HEK293T (cell line): Measurements from ENCODE around the gene LY9.

Experiments used
- ARNT ChIP-seq: fragments of 450-650 bp; IDR thresholded peaks from 2 replicates; pipeline ENCODE4 v1.6.1; 2017; ENCODE audit warnings: mild to moderate bottlenecking
- BHLHE40 ChIP-seq: fragments of 450-650 bp; IDR thresholded peaks from 2 replicates; pipeline ENCODE4 v1.6.1; 2016; ENCODE audit warnings: mild to moderate bottlenecking, moderate library complexity, borderline replicate concordance
- CTBP1 ChIP-seq: fragments of 450-650 bp; IDR thresholded peaks from 2 replicates; pipeline ENCODE4 v1.6.1; 2016; ENCODE audit warnings: borderline replicate concordance
- ELF4 ChIP-seq: fragments of 450-650 bp; IDR thresholded peaks from 2 replicates; pipeline ENCODE4 v1.6.1; 2017; ENCODE audit warnings: antibody characterized with exemption
- FOXA1 ChIP-seq: fragments of 450-650 bp; IDR thresholded peaks from 2 replicates; pipeline ENCODE4 v1.6.1; 2016; ENCODE audit warnings: mild to moderate bottlenecking
- FOXM1 ChIP-seq: fragments of 450-650 bp; IDR thresholded peaks from 2 replicates; pipeline ENCODE4 v1.6.1; 2017; ENCODE audit warnings: mild to moderate bottlenecking, borderline replicate concordance
- HDGF ChIP-seq: fragments of 450-650 bp; IDR thresholded peaks from 2 replicates; pipeline ENCODE4 v1.6.1; 2017; ENCODE audit warnings: antibody characterized with exemption, borderline replicate concordance
- L3MBTL2 ChIP-seq: fragments of 450-650 bp; conservative IDR thresholded peaks from 2 replicates; pipeline ENCODE4 v1.6.1; 2016; ENCODE audit warnings: mild to moderate bottlenecking
- LEF1 ChIP-seq: fragments of 450-650 bp; IDR thresholded peaks from 2 replicates; pipeline ENCODE4 v1.6.1; 2017; ENCODE audit warnings: mild to moderate bottlenecking, borderline replicate concordance
- SP1 ChIP-seq: fragments of 450-650 bp; IDR thresholded peaks from 2 replicates; pipeline ENCODE4 v1.6.1; 2017
- SUZ12 ChIP-seq: fragments of 450-650 bp; IDR thresholded peaks from 2 replicates; pipeline ENCODE4 v1.6.1; 2016; ENCODE audit warnings: mild to moderate bottlenecking
- TARDBP ChIP-seq: fragments of 450-650 bp; IDR thresholded peaks from 2 replicates; pipeline ENCODE4 v1.6.1; 2016
- ZNF384 ChIP-seq: fragments of 450-650 bp; IDR thresholded peaks from 2 replicates; pipeline ENCODE4 v1.6.1; 2016
- TF ChIP-seq, protein P1 (sequence below): fragments of 450-650 bp; IDR thresholded peaks from 2 replicates; pipeline ENCODE4 v1.6.1; 2016

DNA sequence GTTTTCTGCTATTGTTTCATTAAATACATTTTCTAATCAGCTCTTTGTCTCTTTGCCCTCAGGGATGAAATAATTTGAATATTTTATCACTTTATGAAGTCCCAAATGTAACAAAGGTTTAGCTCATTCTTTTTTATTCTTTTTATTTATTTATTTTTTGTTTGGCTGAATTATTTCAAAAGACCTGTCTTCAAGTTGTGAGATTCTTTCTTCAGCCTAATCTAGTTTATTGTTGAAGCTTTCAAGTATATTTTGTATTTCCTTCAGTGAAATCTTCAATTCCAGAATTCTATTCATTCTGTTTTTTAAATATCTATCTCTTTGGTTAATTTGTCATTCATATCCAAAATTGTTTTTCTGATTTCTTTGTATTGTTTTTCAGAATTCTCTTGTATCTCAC, 10.8 kb downstream of the LY9 start:
- TF ChIP-seq ZNF384 (no peak), LEF1 (no peak), BHLHE40 (no peak), CTBP1 (no peak), TARDBP (no peak), ELF4 (no peak), SUZ12 (no peak), FOXM1 (no peak), SP1 (no peak), ARNT (no peak), FOXA1 (no peak), HDGF (no peak), L3MBTL2 (no peak)
- TF ChIP-seq, protein P1, sequence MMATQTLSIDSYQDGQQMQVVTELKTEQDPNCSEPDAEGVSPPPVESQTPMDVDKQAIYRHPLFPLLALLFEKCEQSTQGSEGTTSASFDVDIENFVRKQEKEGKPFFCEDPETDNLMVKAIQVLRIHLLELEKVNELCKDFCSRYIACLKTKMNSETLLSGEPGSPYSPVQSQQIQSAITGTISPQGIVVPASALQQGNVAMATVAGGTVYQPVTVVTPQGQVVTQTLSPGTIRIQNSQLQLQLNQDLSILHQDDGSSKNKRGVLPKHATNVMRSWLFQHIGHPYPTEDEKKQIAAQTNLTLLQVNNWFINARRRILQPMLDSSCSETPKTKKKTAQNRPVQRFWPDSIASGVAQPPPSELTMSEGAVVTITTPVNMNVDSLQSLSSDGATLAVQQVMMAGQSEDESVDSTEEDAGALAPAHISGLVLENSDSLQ: no peak
